Fibroblast of skin of scalp (primary cell): Measurements from ENCODE around the gene KCNQ1.

Experiments used
- DNase-seq: peaks from one replicate; pipeline ENCODE4 v3.0.0-alpha.2; 2013

KCNQ1 gene

GRCh38 chr11:2708757-2709281 is 264.0 kb downstream of the KCNQ1 start:
- DNase-seq, result no peak

- no peak for DNase-seq
Observed at GRCh38 chr11:2709429-2709828, 264.6 kb downstream of the KCNQ1 start.

- no peak for DNase-seq
Observed at GRCh38 chr11:2711161-2711560, 266.4 kb downstream of the KCNQ1 start.

- DNase-seq, result no peak
Observed at GRCh38 chr11:2713094-2713493, 268.3 kb downstream of the KCNQ1 start.

- peak; percentile 33 for DNase-seq
Observed at GRCh38 chr11:2713661-2714462, 269.1 kb downstream of the KCNQ1 start.

GRCh38 chr11:2714463-2714800 is 269.6 kb downstream of the KCNQ1 start:
- DNase-seq, result no peak

GRCh38 chr11:2714871-2715270 is 270.1 kb downstream of the KCNQ1 start:
- DNase-seq, result no peak

- no peak for DNase-seq
Observed at GRCh38 chr11:2715716-2716350, 271.0 kb downstream of the KCNQ1 start.

- no peak for DNase-seq
Observed at GRCh38 chr11:2716376-2717095, 271.7 kb downstream of the KCNQ1 start.

GRCh38 chr11:2717561-2718325 is 272.9 kb downstream of the KCNQ1 start:
- DNase-seq, result no peak

GRCh38 chr11:2718817-2719438 is 274.1 kb downstream of the KCNQ1 start:
- no peak for DNase-seq

GRCh38 chr11:2719831-2720590 is 275.2 kb downstream of the KCNQ1 start:
- DNase-seq, result no peak

GRCh38 chr11:2721210-2721916 is 276.6 kb downstream of the KCNQ1 start:
- DNase-seq, result no peak

GRCh38 chr11:2722955-2723354 is 278.1 kb downstream of the KCNQ1 start:
- no peak for DNase-seq

GRCh38 chr11:2724104-2724503 is 279.3 kb downstream of the KCNQ1 start:
- no peak for DNase-seq

- DNase-seq, result no peak
Observed at GRCh38 chr11:2724653-2725367, 280.0 kb downstream of the KCNQ1 start.

GRCh38 chr11:2725368-2726300 is 280.8 kb downstream of the KCNQ1 start:
- peak; percentile 41 for DNase-seq

- no peak for DNase-seq
Observed at GRCh38 chr11:2726964-2727363, 282.2 kb downstream of the KCNQ1 start.

- DNase-seq, result no peak
Observed at GRCh38 chr11:2728128-2728662, 283.4 kb downstream of the KCNQ1 start.
